H54 (cell line): ENCODE measurements around the gene GALNT18.

Experiments
- DNase-seq: peaks from one replicate; pipeline ENCODE4 v3.0.0; 2011; ENCODE audit warnings: low spot score, mixed read lengths; ENCODE audit not compliant: insufficient read length
- FAIRE-seq: peaks from 3 replicates; lab custom pipeline; 2011; peaks lifted over from hg19 to GRCh38; lab: Jason Lieb, UNC
- POLR2A ChIP-seq: IDR thresholded peaks from 2 replicates; pipeline ENCODE4 v1.6.1; 2011; ENCODE audit warnings: low read depth, mild to moderate bottlenecking, low read length

The GALNT18 gene

DNA sequence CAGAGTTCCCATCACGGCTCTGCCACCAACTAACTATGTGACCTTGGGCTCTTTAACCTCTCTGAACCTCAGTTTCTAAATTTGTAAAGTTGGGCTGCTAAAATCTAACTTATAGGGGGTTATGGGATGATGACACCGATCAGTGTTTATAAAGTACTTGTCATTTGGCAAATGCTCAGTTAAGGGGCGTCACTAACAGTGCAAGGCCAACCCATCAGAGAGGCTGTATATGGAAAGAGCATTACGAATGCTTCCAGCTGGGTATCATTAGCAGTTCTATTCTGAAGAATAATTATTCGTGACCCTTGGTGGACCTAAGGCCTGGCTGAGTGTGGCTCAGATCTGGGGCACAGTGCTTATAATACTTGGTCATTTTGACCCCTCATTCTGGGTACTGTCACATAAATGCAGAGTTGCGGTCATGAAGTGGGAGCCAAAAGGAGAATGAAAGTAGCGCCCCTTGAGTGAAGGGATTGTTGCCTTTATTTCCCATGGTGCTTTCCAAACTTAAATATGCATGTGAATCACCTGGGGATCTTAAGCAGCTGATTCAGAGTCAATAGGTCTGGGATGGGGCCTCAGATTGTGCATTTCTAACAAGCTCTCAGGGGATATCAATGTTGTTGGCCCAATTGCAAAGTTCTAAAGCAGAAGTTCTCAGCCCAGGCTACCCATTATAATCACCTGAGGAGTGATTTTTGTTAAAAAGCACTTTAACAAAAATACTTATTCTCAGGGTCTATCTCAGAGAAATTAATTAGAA is 384.6 kb downstream of the GALNT18 start:
- no peak for FAIRE-seq
- no peak for DNase-seq
- no peak for TF ChIP-seq POLR2A

DNA sequence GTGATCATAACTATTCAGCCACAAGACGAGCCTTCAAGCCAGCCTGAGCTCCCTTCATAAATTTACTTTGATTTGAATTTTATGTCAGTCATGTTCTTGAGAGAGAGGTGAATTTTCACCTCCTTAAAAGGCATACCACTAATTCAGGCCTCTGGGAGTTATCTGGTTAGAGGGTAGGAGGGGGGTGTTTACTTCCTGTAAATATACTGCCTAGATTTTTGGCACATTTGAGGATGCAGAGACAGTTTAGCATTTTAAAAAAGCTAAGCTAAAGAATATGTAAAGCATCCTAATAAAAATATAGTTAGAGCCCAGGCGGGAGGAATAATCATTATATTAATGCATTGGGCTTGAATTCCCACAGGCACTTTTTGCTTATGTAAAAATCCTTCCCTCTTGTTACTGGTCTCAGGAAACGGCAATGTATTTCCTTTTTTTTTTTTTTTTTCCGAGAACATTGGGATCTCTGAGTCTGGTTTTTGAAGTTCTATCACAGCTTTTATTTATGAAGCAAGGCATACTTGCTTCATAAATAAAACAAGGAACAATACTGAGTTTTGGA is 385.2 kb downstream of the GALNT18 start:
- DNase-seq (no peak), FAIRE-seq (no peak)
- no peak for TF ChIP-seq POLR2A

DNA sequence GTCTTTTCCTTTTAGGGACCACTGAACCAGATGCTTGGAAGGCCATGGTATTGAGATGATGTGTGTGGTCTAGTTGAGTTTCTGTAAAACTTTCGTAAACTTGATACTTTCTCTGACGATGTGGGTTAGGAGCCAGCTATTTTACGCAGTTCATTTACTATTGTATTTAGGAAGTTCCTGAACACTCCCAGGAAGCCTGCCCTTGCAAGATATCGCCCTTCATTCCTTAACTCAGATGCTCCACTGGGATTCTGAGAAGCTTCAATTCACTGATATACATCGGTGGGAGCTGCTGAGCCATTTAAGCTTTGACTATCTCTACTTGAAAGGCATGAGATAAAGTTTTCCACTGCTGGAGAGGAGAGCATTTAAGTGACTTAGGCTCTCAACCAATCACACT is 390.0 kb downstream of the GALNT18 start:
- FAIRE-seq (no peak), DNase-seq (no peak)
- TF ChIP-seq POLR2A: no peak

DNA sequence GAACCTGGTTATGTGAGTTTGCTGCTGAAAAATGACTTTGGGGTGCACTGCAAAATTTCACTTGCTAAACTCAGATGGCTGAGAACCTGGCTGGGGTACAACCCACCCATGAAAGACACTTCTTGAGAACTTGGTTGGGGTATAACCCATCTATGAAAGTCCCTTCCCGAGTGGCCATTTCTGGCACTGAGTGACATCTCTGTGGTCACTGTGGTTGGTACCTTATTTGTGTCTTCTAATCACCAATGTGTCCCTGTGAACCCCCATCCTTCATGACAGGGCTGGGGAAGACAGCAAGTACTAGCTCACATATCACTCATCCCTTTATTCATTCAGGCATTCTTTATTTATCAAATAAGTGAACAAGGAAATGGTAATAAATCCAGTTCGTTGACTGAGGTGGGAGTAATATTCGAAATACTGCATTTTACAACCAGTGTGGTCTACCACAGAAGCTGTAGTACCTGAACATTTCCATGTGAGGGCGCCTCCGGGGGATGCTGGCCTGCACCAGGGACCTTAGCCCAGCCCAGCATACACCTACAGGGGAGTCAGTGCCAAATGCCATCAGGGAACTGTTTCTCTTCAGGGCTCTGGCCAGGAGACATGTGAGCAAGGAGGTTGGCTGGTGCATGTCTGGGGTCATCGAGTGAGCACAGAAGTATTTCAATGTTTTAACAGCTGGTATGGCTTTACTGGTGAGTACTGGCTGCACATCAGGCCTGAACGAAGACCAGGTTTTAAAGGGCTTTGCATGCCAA is 390.8 kb downstream of the GALNT18 start:
- DNase-seq: peak; percentile 35
- TF ChIP-seq POLR2A: no peak
- FAIRE-seq: no peak

DNA sequence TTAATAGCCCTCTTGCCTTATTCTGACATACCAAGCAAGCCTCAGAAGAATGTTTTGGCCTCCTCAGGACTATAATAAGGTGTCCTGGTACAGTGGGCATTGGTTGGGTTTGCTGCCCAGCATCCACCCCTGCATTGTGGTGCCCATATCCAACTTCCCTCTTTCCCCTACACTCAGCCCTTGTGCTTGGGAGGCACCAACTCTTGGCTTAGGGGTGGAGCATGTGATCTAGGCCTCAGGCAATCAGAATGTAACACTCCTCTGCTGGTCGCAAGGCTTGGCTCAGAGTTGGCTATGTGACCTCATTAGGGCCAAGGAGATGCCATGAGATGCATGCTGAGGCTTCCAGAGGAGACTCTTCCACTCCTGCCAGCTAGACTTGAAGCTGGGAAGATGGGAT is 391.7 kb downstream of the GALNT18 start:
- DNase-seq: no peak
- FAIRE-seq: no peak
- TF ChIP-seq POLR2A: no peak

DNA sequence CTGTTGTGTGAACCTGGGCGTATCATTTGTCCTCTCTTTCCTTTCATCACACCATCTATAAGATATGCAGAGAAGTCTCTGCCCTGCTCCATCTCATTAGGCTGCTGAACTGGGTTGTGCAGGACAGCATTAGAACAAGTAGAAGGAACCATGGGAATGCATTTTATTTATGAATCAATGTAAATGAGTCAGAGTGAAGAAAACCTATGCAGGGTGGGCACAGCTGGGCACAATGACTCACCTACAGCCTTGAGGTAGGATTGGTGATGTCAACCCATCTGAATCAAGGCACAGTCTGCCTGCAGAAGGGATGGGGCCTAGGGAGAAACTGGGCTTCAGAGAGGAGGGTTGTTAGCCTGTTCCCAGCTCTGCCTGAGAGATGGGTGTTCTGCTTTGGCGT is 392.2 kb downstream of the GALNT18 start:
- FAIRE-seq (peak; percentile 11), DNase-seq (peak; percentile 63)
- no peak for TF ChIP-seq POLR2A

DNA sequence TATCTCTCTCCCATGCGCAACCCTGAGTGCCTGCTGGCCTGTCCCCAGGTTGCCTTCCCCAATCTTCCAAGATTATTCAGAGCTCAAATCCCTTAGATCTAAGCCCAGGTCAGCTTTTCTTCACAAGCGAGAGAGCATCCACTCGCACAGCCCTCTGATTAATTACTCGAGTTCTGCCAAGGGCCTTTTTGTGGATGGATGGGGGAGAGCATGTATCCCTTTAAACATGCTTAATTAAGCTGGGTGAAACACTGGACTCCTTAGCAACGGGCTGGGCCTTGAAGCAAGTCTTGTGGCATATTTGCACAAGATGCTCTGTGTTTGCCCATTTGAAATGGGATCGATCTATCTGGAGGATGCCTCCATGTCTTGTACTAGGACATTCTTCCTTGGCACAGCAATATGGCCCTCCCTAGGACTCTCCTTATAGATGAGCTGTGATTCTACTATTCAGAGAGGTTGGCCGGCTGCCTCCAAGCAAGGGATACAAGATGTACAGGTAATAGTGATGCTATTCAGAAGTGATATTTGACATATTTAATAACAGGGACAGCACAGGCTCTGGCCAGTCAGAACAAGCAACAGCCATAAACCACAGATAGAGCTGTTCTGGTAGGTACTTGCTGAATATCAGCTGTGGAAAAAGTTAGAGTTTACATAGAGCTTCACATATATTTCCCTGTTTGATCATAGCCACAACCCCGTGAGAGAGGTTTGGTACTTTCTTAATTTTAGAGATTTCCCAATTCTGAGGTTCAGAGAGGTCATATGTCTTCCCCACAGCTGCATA is 394.3 kb downstream of the GALNT18 start:
- FAIRE-seq (no peak), DNase-seq (no peak)
- TF ChIP-seq POLR2A: no peak
